ENCODE data around the gene AP3D1. TPM values are rescaled to one million over a fixed set of nuclear protein-coding genes. Genes with fewer than 3 reads are reported as not detected.

The AP3D1 gene
- total RNA-seq, 1 donor from 2014 or later = 109 TPM

GRCh38 chr19:2111425-2111824, 39.9 kb downstream of the AP3D1 start:
- Mint-ChIP-seq H3K4me1 (peaks cover 3% of the 10 kb centered on the region), H3K36me3 (ENCODE audit: low read depth) (peaks cover 73% of the 10 kb centered on the region), H3K4me3 (no peak overlapping the region), H3K27ac (no peak overlapping the region), H3K27me3 (no peaks in the 10 kb centered on the region), H3K9me3 (no peaks in the 10 kb centered on the region)
- ChIA-PET POLR2A (interaction anchor here (1.2 kb wide), 1 partner anchor 62 kb away, joined by 3 read pairs; no protein-coding TSS in a partner anchor), CTCF (no interaction called here)
- ATAC-seq (ENCODE audit: low read depth) (no peak), DNase-seq (no peak)
- intact Hi-C loops (cut with micrococcal nuclease) = no loop called here
- TF ChIP-seq CTCF (IDR thresholded peaks at IDR 0.05) = no peak

- ChIA-PET POLR2A (interaction anchor here (0.6 to 1.2 kb wide), 4 partner anchors 14 to 62 kb away, joined by 3 to 6 read pairs (median 4); no protein-coding TSS in a partner anchor), CTCF (interaction anchor here (1.2 kb wide), 2 partner anchors 16 to 178 kb away, joined by 3 read pairs; no protein-coding TSS in a partner anchor)
- Mint-ChIP-seq H3K27ac (no peak overlapping the region), H3K4me1 (peaks cover 3% of the 10 kb centered on the region), H3K9me3 (no peaks in the 10 kb centered on the region), H3K4me3 (no peak overlapping the region), H3K36me3 (ENCODE audit: low read depth) (peaks cover 76% of the 10 kb centered on the region), H3K27me3 (no peaks in the 10 kb centered on the region)
- intact Hi-C loops (cut with micrococcal nuclease) = loop anchor here (1.0 kb wide), 2 partner anchors 14 to 92 kb away; no protein-coding TSS in a partner anchor
- no peak for TF ChIP-seq CTCF (IDR thresholded peaks at IDR 0.05)
- no peak for ATAC-seq (ENCODE audit: low read depth)
- DNase-seq = no peak
These were observed 40.5 kb downstream of the AP3D1 start for GRCh38 chr19:2110822-2111221.

GRCh38 chr19:2109046-2109864, 42.1 kb downstream of the AP3D1 start:
- TF ChIP-seq CTCF (IDR thresholded peaks at IDR 0.05) = no peak
- Mint-ChIP-seq H3K27ac (no peak overlapping the region), H3K9me3 (peaks cover 2% of the 10 kb centered on the region), H3K36me3 (ENCODE audit: low read depth) (peaks cover 75% of the 10 kb centered on the region), H3K4me3 (no peak overlapping the region), H3K27me3 (no peaks in the 10 kb centered on the region), H3K4me1 (peaks cover 3% of the 10 kb centered on the region)
- intact Hi-C loops (cut with micrococcal nuclease) = no loop called here
- ATAC-seq (ENCODE audit: low read depth) (no peak), DNase-seq (no peak)
- ChIA-PET CTCF (interaction anchor here (1.2 kb wide), 1 partner anchor 14 kb away, joined by 3 read pairs; no protein-coding TSS in a partner anchor), POLR2A (interaction anchor here (0.8 to 1.1 kb wide), 2 partner anchors 12 to 16 kb away, joined by 3 to 8 read pairs; no protein-coding TSS in a partner anchor)

- CTCF ChIA-PET = no interaction called here
- no peak for TF ChIP-seq CTCF (IDR thresholded peaks at IDR 0.05)
- no peak for ATAC-seq (ENCODE audit: low read depth)
- intact Hi-C loops (cut with micrococcal nuclease) = no loop called here
- Mint-ChIP-seq H3K36me3 (ENCODE audit: low read depth) (peaks cover 74% of the 10 kb centered on the region), H3K4me1 (no peaks in the 10 kb centered on the region), H3K27me3 (no peaks in the 10 kb centered on the region), H3K27ac (no peak overlapping the region), H3K4me3 (no peak overlapping the region), H3K9me3 (peaks cover 2% of the 10 kb centered on the region)
- POLR2A ChIA-PET = interaction anchor here (0.8 kb wide), 1 partner anchor 16 kb away, joined by 8 read pairs; no protein-coding TSS in a partner anchor
- no peak for DNase-seq
These were observed 42.9 kb downstream of the AP3D1 start for GRCh38 chr19:2108251-2109016.
